HEK293 (cell line): ENCODE results near the gene KCNQ4.
A peak's percentile ranks its signal among the peaks of the same experiment; 100 is the strongest.

Source experiments
- CTCF ChIA-PET: fragments of 350-600 bp; formaldehyde crosslinking; extraction: SDS; loops from one replicate; lab custom pipeline; 2021; ENCODE audit warnings: antibody characterized with exemption; lab: Yijun Ruan, JAX
- POLR2A ChIA-PET: fragments of 300-600 bp; formaldehyde crosslinking; extraction: SDS; loops from one replicate; lab custom pipeline; 2020; ENCODE audit warnings: antibody characterized with exemption, inconsistent platforms; lab: Yijun Ruan, JAX
- H3K27ac ChIP-seq: fragments of 200-500 bp; sonication (Bioruptor generic); 2 replicates; pipeline ENCODE4 v1.5.1; 2014; ENCODE audit warnings: low read depth, low read length, control low read depth, inconsistent platforms; ENCODE audit errors: extremely low read depth
- H3K36me3 ChIP-seq, 2 experiments: fragments of 200-500 bp in 1 of 2; sonication (Bioruptor generic) in 1 of 2; 1 replicate in 1 of 2; 2 replicates in 1 of 2; pipeline ENCODE4 v1.5.1; 2014 to 2017; ENCODE audit warnings: inconsistent platforms in 2 of 2, low read length in 2 of 2; ENCODE audit not compliant: control insufficient read depth in 2 of 2, insufficient read depth in 1 of 2
- H3K4me1 ChIP-seq: fragments of 200-500 bp; sonication (Bioruptor generic); 2 replicates; pipeline ENCODE4 v1.5.1; 2014; ENCODE audit warnings: mild to moderate bottlenecking, low read length, inconsistent platforms; ENCODE audit not compliant: control insufficient read depth, insufficient read depth
- H3K4me3 ChIP-seq: 2 replicates; pipeline ENCODE4 v1.5.1; 2011; ENCODE audit warnings: low read depth, mild to moderate bottlenecking, control low read depth, low read length, moderate library complexity
- H3K9me3 ChIP-seq: fragments of 200-500 bp; sonication (Bioruptor generic); 2 replicates; pipeline ENCODE4 v1.5.1; 2014; ENCODE audit warnings: low read depth, low read length, inconsistent platforms; ENCODE audit not compliant: control insufficient read depth, insufficient read depth
- KLF1 ChIP-seq: fragments of 450-650 bp; formaldehyde crosslinking; IDR thresholded peaks from 2 replicates; pipeline ENCODE4 v1.5.1; 2016; ENCODE audit warnings: missing biosample characterization, missing genetic modification characterization
- KLF7 ChIP-seq: fragments of 450-650 bp; formaldehyde crosslinking; IDR thresholded peaks from 2 replicates; pipeline ENCODE4 v1.5.1; 2016; ENCODE audit warnings: missing biosample characterization, missing genetic modification characterization, borderline replicate concordance
- KLF8 ChIP-seq: fragments of 450-650 bp; formaldehyde crosslinking; IDR thresholded peaks from 2 replicates; pipeline ENCODE4 v1.5.1; 2016; ENCODE audit warnings: missing biosample characterization, missing genetic modification characterization
- KLF9 ChIP-seq: fragments of 450-650 bp; formaldehyde crosslinking; IDR thresholded peaks from 2 replicates; pipeline ENCODE4 v1.5.1; 2016; ENCODE audit warnings: missing biosample characterization, missing genetic modification characterization, low read depth
- SCRT2 ChIP-seq: fragments of 450-650 bp; formaldehyde crosslinking; IDR thresholded peaks from 2 replicates; pipeline ENCODE4 v1.5.1; 2016; ENCODE audit warnings: missing biosample characterization, missing genetic modification characterization
- SP2 ChIP-seq: fragments of 450-650 bp; formaldehyde crosslinking; IDR thresholded peaks from 2 replicates; pipeline ENCODE4 v1.5.1; 2016; ENCODE audit warnings: missing biosample characterization, missing genetic modification characterization
- SP3 ChIP-seq: fragments of 450-650 bp; formaldehyde crosslinking; IDR thresholded peaks from 2 replicates; pipeline ENCODE4 v1.5.1; 2016; ENCODE audit warnings: missing biosample characterization, missing genetic modification characterization
- ZNF140 ChIP-seq: fragments of 450-650 bp; formaldehyde crosslinking; IDR thresholded peaks from 2 replicates; pipeline ENCODE4 v1.5.1; 2016; ENCODE audit warnings: missing biosample characterization, missing genetic modification characterization
- ZNF391 ChIP-seq: fragments of 450-650 bp; formaldehyde crosslinking; IDR thresholded peaks from 2 replicates; pipeline ENCODE4 v1.5.1; 2016; ENCODE audit warnings: low read depth, missing biosample characterization, missing genetic modification characterization, borderline replicate concordance
- ZNF530 ChIP-seq: fragments of 450-650 bp; formaldehyde crosslinking; IDR thresholded peaks from 2 replicates; pipeline ENCODE4 v1.5.1; 2016; ENCODE audit warnings: low read depth, missing biosample characterization, missing genetic modification characterization
- ZNF610 ChIP-seq: fragments of 450-650 bp; formaldehyde crosslinking; IDR thresholded peaks from 2 replicates; pipeline ENCODE4 v1.5.1; 2016; ENCODE audit warnings: missing biosample characterization, missing genetic modification characterization, borderline replicate concordance
- TF ChIP-seq, protein P1 (sequence below): fragments of 450-650 bp; formaldehyde crosslinking; IDR thresholded peaks from 2 replicates; pipeline ENCODE4 v1.5.1; 2016; ENCODE audit warnings: missing biosample characterization, missing genetic modification characterization
- TF ChIP-seq, protein P2 (sequence below): fragments of 450-650 bp; formaldehyde crosslinking; IDR thresholded peaks from 2 replicates; pipeline ENCODE4; 2016; ENCODE audit warnings: missing biosample characterization, missing genetic modification characterization
- TF ChIP-seq, protein P3 (sequence below): fragments of 450-650 bp; formaldehyde crosslinking; IDR thresholded peaks from 2 replicates; pipeline ENCODE4 v1.5.1; 2016; ENCODE audit warnings: missing biosample characterization, missing genetic modification characterization
- TF ChIP-seq, protein P4 (sequence below): sonication (generic); formaldehyde crosslinking; IDR thresholded peaks from 2 replicates; pipeline ENCODE4 v1.8.1; 2022; ENCODE audit warnings: mild to moderate bottlenecking, moderate library complexity, missing genetic modification reagents

The KCNQ4 gene

DNA sequence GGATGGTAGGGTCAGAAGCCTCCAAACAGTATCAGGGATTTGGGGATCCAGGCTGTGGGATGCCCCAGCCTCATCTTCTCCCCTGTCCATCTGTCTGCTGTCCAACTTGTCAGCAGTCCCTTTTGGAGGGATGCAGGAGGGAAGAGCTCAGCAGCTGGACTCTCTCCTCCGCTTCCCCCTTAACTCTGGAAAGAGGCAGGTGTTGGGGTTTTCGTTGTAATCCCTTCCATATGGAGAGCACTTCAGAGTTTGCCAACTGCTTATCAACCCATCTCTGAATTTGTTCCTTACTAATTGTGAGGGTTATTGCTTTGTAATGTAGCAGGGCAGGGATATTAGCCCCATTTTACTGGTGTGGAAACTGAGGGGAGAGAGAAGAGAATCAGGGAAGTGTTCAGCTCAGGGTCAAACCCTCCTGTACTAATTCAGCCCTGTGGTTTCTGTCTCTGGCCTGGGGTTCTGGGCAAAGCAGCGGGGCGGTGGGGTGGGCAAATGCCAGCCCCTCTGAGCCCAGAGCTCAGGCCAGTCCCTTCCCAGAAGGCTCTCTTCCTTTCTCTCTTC is 75.3 kb downstream of the KCNQ4 start (continued):
- TF ChIP-seq, protein P1, sequence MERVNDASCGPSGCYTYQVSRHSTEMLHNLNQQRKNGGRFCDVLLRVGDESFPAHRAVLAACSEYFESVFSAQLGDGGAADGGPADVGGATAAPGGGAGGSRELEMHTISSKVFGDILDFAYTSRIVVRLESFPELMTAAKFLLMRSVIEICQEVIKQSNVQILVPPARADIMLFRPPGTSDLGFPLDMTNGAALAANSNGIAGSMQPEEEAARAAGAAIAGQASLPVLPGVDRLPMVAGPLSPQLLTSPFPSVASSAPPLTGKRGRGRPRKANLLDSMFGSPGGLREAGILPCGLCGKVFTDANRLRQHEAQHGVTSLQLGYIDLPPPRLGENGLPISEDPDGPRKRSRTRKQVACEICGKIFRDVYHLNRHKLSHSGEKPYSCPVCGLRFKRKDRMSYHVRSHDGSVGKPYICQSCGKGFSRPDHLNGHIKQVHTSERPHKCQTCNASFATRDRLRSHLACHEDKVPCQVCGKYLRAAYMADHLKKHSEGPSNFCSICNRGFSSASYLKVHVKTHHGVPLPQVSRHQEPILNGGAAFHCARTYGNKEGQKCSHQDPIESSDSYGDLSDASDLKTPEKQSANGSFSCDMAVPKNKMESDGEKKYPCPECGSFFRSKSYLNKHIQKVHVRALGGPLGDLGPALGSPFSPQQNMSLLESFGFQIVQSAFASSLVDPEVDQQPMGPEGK (tag by site-specific recombination), result no peak
- TF ChIP-seq KLF1 (tag by site-specific recombination) (no peak), SP2 (no peak)

DNA sequence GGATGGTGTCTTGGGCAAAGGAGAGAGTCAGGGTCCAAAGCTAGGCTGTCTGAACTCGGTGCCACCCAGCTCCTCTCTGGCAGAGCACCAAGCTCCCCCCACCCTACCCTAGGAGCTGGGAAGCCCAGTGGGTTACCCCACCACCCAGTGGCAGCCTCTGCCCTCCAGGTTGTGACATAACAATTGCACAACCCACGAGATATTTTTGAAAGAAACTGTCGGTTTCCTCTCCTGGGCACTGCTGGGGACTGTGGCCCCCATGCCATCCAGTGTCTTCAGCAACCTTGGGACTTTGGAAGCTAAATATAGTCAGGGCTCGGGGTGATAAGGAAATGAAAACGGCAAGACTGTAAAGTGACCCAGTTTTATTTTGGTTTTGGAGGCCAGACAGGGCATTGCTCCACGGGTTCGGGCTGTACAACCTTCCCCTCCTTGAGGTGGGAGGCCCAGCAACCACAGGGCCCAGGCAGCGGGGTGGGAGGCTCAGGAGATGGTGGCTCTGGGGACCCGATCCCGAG is 77.2 kb downstream of the KCNQ4 start:
- POLR2A ChIA-PET, result no interaction called here
- H3K4me1 ChIP-seq, result no peaks in the 10 kb centered on the region

DNA sequence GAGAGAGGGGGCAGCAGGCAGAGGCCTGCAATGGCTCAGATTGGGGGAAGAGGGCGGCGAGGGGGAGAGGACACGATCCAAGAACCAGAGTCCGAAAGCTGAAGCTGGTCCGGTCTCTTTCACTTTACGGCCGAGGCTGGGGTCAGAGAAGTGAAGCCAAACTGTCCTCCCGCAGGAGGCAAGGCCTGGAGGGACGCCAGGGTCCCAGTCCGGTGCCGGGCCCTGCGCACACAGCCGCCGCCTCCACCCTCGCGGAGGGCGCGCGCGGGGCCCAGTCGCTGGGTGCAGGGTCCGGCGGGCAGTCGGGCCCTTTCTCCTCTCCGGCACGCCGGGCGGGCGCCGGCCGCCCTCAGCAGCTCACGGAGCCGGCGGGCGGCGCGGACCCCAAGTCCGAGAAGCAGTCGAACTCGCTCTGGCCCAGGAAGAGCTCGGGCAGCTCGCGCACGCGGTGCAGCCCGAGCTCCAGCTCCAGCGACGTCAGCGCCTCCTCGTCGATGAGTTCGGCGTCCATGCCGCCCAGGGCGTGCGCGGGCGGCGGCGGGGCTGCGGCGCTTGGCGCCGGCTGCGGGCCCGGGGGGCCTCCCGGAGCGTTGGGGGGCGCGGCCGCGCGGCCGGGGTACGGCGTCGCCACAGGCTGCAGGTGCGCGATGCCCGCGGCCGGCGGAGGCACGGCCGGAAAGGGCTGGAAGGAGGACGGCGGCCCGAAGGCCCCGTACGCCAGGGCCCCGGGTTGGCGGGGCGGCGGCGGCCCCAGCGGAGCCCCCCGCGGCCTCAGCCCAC is 77.8 kb downstream of the KCNQ4 start:
- Histone ChIP-seq H3K36me3 (no peaks in the 10 kb centered on the region), H3K4me3 (peak overlapping the region; percentile 41), H3K9me3 (no peaks in the 10 kb centered on the region)
- TF ChIP-seq, protein P2, sequence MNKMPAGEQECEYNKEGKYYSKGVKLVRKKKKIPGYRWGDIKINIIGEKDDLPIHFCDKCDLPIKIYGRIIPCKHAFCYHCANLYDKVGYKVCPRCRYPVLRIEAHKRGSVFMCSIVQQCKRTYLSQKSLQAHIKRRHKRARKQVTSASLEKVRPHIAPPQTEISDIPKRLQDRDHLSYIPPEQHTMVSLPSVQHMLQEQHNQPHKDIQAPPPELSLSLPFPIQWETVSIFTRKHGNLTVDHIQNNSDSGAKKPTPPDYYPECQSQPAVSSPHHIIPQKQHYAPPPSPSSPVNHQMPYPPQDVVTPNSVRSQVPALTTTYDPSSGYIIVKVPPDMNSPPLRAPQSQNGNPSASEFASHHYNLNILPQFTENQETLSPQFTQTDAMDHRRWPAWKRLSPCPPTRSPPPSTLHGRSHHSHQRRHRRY, result no peak
- TF ChIP-seq ZNF610 (tag by site-specific recombination) (no peak), ZNF391 (no peak), KLF7 (tag by site-specific recombination) (no peak), ZNF530 (tag by site-specific recombination) (no peak)
- TF ChIP-seq, all 188 proteins: peak for 0
- ChIA-PET POLR2A (interaction anchor here (0.6 to 1.3 kb wide), 3 partner anchors 86 to 898 kb away, joined by 5 read pairs; no protein-coding TSS in a partner anchor), CTCF (interaction anchor here (0.5 to 17.3 kb wide), 6 partner anchors 9 to 232 kb away, joined by 3 to 415 read pairs (median 4); no protein-coding TSS in a partner anchor)
- Histone ChIP-seq H3K4me1 (no peaks in the 10 kb centered on the region), H3K27ac (no peak overlapping the region)

More for the DNA sequence above, 77.2 kb downstream of the KCNQ4 start:
- Histone ChIP-seq H3K27ac (no peak overlapping the region), H3K36me3 (no peaks in the 10 kb centered on the region), H3K4me3 (no peak overlapping the region), H3K9me3 (no peaks in the 10 kb centered on the region)
- CTCF ChIA-PET, result interaction anchor here (0.5 to 17.3 kb wide), 3 partner anchors 9 to 231 kb away, joined by 3 to 415 read pairs (median 4); no protein-coding TSS in a partner anchor
- TF ChIP-seq, protein P2, result no peak

DNA sequence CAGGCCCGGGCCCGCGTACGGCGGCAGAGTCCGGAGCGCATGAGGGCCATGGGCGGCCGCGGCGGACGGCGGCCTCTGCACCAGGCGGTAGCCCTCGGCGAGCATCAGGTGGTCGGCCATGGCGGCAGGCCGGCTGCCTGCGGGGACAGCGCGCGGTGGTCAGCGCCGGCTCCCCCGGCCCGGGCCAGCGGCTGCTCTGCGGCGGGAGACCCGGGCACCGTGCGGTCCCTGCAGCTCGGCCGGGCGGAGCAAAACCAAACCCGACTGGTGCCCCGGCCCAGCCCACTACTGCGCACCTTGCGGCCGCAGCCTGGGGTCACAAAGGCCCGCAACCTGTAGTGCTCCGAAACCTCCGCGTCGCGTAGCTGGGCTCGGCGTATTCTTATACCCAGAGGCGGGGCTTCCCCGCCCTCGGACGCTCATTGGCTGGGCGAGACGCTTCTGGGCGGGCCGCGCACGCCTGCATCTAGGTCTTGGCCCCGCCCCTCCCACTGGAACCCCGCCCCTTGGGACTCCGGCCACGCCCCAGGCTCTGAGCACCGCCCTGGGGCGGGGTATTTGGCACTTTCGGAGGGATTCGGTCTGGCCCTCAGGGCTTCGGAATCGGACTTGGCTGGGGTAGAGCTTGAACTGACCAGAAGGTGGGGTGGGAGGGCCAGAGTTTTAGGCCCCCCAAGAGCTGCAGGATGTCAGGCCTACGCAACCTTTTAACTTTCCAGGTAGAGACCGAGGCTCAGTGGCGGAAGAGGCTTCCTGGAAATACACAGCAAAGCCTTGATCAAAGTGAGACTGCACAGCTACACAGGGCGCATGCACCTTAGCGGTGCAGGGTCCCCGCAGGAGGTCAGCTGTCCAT is 78.6 kb downstream of the KCNQ4 start, which contains the start of gene CITED4:
TSS of gene CITED4 (minus strand) at position 356 of the 856 bp plus-strand sequence. CDS start at position 120, 236 bp downstream.
- ChIA-PET CTCF (interaction anchor here (0.7 to 17.3 kb wide), 4 partner anchors 12 to 88 kb away, joined by 3 to 415 read pairs (median 6); no protein-coding TSS in a partner anchor), POLR2A (interaction anchor here (0.6 to 1.3 kb wide), 5 partner anchors 10 to 899 kb away, joined by 3 to 5 read pairs (median 5); partner anchors contain the start of gene NFYC)
- no peaks in the 10 kb centered on the region for H3K4me1 ChIP-seq
- H3K27ac ChIP-seq, result no peak within 1 kb of the TSS
- no peaks in the 10 kb centered on the region for H3K9me3 ChIP-seq
- TF ChIP-seq ZNF140 (no peak), SCRT2 (tag by site-specific recombination) (peak; percentile 78), KLF9 (tag by site-specific recombination) (peak; percentile 44; the same call in 1 of the 2 replicates), KLF1 (tag by site-specific recombination) (peak; percentile 70), SP3 (tag by site-specific recombination) (peak; percentile 72), SP2 (peak; percentile 67), KLF8 (tag by site-specific recombination) (peak; percentile 75)
- TF ChIP-seq, protein P3, sequence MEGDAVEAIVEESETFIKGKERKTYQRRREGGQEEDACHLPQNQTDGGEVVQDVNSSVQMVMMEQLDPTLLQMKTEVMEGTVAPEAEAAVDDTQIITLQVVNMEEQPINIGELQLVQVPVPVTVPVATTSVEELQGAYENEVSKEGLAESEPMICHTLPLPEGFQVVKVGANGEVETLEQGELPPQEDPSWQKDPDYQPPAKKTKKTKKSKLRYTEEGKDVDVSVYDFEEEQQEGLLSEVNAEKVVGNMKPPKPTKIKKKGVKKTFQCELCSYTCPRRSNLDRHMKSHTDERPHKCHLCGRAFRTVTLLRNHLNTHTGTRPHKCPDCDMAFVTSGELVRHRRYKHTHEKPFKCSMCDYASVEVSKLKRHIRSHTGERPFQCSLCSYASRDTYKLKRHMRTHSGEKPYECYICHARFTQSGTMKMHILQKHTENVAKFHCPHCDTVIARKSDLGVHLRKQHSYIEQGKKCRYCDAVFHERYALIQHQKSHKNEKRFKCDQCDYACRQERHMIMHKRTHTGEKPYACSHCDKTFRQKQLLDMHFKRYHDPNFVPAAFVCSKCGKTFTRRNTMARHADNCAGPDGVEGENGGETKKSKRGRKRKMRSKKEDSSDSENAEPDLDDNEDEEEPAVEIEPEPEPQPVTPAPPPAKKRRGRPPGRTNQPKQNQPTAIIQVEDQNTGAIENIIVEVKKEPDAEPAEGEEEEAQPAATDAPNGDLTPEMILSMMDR (tag by site-specific recombination), result peak; percentile 18; the same call in 1 of the 2 replicates
- TF ChIP-seq, protein P4, sequence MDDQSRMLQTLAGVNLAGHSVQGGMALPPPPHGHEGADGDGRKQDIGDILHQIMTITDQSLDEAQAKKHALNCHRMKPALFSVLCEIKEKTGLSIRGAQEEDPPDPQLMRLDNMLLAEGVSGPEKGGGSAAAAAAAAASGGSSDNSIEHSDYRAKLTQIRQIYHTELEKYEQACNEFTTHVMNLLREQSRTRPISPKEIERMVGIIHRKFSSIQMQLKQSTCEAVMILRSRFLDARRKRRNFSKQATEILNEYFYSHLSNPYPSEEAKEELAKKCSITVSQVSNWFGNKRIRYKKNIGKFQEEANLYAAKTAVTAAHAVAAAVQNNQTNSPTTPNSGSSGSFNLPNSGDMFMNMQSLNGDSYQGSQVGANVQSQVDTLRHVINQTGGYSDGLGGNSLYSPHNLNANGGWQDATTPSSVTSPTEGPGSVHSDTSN (CRISPR knock-in tag), result no peak
- H3K36me3 ChIP-seq, result no peaks in the 10 kb centered on the region
- H3K4me3 ChIP-seq, result peak within 1 kb of the TSS; percentile 41
